Esophagus squamous epithelium (tissue), 4 donors: ENCODE results near the gene ACAA1.

Experiments used
- POLR2A ChIP-seq, 4 donors: fragments of 450-650 bp; IDR thresholded peaks; one replicate each; pipeline ENCODE4 v1.6.1; 2017; ENCODE audit warnings: antibody characterized with exemption in 4 of 4, mild to moderate bottlenecking in 4 of 4, moderate library complexity in 3 of 4
- TF ChIP-seq, protein P1 (sequence below), 6 experiments: fragments of 450-650 bp in 4 of 6; fragments of 200-600 bp in 2 of 6; sonication (generic) in 2 of 6; IDR thresholded peaks; one replicate each; pipeline ENCODE4 v1.5.1; 2016 to 2019; ENCODE audit warnings: antibody characterized with exemption in 6 of 6, mild to moderate bottlenecking in 4 of 6, moderate library complexity in 4 of 6

DNA sequence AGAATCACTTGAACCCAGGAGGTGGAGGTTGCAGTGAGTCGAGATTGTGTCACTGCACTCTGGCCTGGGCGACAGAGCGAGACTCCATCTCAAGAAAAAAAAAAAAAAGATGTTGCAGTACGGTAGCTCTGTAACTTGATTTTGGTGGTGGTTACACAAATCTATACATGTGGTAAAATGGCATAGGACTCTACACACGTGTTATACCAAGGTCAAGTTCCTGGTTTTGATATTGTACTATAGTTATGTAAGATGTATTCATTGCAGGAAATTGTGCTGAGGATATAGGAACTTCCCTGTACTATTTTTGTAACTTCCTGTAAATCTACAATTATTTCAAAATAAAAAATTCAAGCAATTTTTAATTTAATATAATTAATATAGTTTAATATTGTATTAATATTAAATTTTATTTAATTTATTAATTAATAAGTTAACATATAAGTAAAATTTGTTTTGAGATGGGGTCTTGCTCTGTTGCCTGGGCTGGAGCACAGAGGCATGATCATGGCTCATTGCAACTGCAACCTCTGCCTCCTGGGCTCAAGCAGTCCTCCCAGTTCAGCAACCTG, 11.5 kb upstream of the ACAA1 start:
- TF ChIP-seq, protein P1, sequence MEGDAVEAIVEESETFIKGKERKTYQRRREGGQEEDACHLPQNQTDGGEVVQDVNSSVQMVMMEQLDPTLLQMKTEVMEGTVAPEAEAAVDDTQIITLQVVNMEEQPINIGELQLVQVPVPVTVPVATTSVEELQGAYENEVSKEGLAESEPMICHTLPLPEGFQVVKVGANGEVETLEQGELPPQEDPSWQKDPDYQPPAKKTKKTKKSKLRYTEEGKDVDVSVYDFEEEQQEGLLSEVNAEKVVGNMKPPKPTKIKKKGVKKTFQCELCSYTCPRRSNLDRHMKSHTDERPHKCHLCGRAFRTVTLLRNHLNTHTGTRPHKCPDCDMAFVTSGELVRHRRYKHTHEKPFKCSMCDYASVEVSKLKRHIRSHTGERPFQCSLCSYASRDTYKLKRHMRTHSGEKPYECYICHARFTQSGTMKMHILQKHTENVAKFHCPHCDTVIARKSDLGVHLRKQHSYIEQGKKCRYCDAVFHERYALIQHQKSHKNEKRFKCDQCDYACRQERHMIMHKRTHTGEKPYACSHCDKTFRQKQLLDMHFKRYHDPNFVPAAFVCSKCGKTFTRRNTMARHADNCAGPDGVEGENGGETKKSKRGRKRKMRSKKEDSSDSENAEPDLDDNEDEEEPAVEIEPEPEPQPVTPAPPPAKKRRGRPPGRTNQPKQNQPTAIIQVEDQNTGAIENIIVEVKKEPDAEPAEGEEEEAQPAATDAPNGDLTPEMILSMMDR (IDR thresholded peaks at IDR 0.05), result no peak
- TF ChIP-seq POLR2A (IDR thresholded peaks at IDR 0.05), result no peak
